ENCODE data around the gene CLDND1. TPM values are rescaled to one million over a fixed set of nuclear protein-coding genes. Genes with fewer than 3 reads are reported as not detected.

CLDND1 gene
- total and polyA plus RNA-seq, 2 of the 4 experiments (the other 2 are of a cell fraction): 75.8 to 78.3 TPM

DNA sequence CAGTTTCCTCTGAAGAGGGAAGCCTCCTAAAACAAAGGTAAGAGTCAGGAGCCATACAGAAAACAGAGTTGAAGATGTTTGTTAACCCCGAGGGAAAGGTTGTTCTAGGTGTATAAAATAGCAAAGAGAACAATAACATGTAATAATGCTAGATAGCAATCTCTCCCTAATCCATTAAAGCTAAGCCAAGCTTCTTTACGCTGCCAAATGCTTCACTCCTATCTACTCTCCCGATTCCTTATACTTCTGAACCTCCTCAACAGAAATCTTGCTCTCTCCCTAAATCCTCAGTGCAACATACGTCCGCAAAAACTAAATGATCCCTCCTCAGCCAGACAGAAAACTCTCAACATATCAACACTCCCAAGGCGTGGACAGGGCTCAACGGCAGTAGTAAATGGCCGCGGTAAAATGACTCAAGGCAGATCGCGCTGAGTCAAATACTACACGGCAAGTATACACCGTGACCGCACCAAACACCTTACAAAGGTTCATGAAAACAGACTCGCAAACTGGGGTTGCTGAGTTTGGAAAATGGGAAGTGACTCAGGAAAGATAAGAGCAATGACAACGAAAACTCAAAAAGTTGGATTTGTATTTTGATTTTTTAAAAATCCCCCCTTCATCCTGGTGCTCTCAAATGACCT, 682 bp downstream of the CLDND1 start (continued):
- no peak for TF ChIP-seq CTCF (conservative IDR thresholded peaks at IDR 0.05; ENCODE audit: low read depth, low read length)

DNA sequence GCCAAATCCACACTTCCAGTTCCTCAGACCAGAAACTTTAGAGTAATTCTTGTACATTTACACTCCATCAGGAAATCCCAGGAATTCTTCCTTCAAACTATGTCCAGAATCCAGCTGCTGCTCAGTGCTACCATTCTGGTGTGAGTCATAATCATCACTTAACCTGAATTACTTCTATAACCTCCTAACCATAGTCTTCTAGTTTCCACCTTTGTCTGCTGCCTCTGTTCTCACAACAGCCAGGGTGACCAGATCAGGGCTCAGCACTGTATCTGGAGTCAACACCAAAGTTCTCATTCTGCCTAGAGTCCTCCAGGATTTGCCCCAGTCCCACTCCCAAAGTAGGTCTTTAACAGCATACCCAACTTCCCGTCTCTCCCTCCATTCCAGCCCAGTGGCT, 3.4 kb downstream of the CLDND1 start:
- no peak overlapping the region for H2AK9ac ChIP-seq (replicated peaks; ENCODE audit: low read depth, low read length, poor library complexity)
- H2AK5ac ChIP-seq (ENCODE audit: low read depth, low read length): no peak overlapping the region
- intact Hi-C loops (cut with micrococcal nuclease) (no loop called here), in situ Hi-C loops (cut with MboI; ENCODE audit: low sequenced_read_pairs) (no loop called here), dilution Hi-C loops (cut with HindIII; ENCODE audit: low sequenced_read_pairs, unreplicated experiment) (no loop called here)
- TF ChIP-seq NFE2L2 (IDR thresholded peaks at IDR 0.05; ENCODE audit: low read depth, low read length) (no peak), MAFK (IDR thresholded peaks at IDR 0.05; ENCODE audit: low read depth, low read length) (no peak), CEBPB (IDR thresholded peaks at IDR 0.05; ENCODE audit: low read depth, low read length) (no peak), CHD1 (IDR thresholded peaks at IDR 0.05; ENCODE audit: low read depth, low read length) (no peak), SMC3 (IDR thresholded peaks at IDR 0.05; ENCODE audit: low read depth, low read length) (no peak), RCOR1 (IDR thresholded peaks at IDR 0.05; ENCODE audit: insufficient replicate concordance, low read length) (no peak)
- POLR2A ChIA-PET (ENCODE audit: unreplicated experiment): no interaction called here
- BruUV-seq (replicated peaks): no TSS peak
- no peak overlapping the region for H4K5ac ChIP-seq (ENCODE audit: low read depth, low read length)
- peaks cover 2% of the 10 kb centered on the region; the same call in 1 of the 2 replicates for H3K4me1 ChIP-seq (ENCODE audit: control insufficient read depth, insufficient read depth, low read length)
- H3K9me3 ChIP-seq (ENCODE audit: control insufficient read depth, insufficient read depth, low read length): no peaks in the 10 kb centered on the region
- no peaks in the 10 kb centered on the region for H3K27me3 ChIP-seq (ENCODE audit: control insufficient read depth, insufficient read depth, low read length)
- H2BK20ac ChIP-seq (ENCODE audit: low read depth, low read length): no peak overlapping the region
- peaks cover 9% of the 10 kb centered on the region for H3K36me3 ChIP-seq (ENCODE audit: control insufficient read depth, insufficient read depth, low read length)
- no peak overlapping the region for H3K9ac ChIP-seq (ENCODE audit: low read depth, low read length)
- H3K9me1 ChIP-seq (ENCODE audit: insufficient read depth, low read length): no peaks in the 10 kb centered on the region
- no peak for ATAC-seq (ENCODE audit: low read depth)
- no peak overlapping the region for H4K8ac ChIP-seq (ENCODE audit: low read depth in 2 of 2, low read length in 2 of 2)
- H3K23ac ChIP-seq (ENCODE audit: low read depth, low read length): no peak overlapping the region
- peak; percentile 35 for DNase-seq
- H3K56ac ChIP-seq (ENCODE audit: extremely low read depth, insufficient read depth, low read length): no peak overlapping the region
- no peak overlapping the region for H3K14ac ChIP-seq (replicated peaks; ENCODE audit: low read depth, low read length)
- H3K4ac ChIP-seq (ENCODE audit: low read depth, low read length): no peak overlapping the region
- WGBS, 2 experiments (ENCODE audit: extremely low coverage in 2 of 2, insufficient read length in 1 of 2): no CpG with 5 or more reads among the region's 1 CpG
- no peak overlapping the region for H2BK5ac ChIP-seq (ENCODE audit: low read depth, low read length, poor library complexity, severe bottlenecking)
- no peak overlapping the region for H3K18ac ChIP-seq (ENCODE audit: low read depth, low read length)
- no peak overlapping the region for H3K27ac ChIP-seq (ENCODE audit: insufficient read depth, low read length)
- no peak overlapping the region for H2BK120ac ChIP-seq (ENCODE audit: low read depth, low read length)
- peaks cover 24 to 25% of the 10 kb centered on the region in 2 experiments for H3K79me1 ChIP-seq (ENCODE audit: low read depth in 1 of 2, low read length in 2 of 2)
- H2BK15ac ChIP-seq (ENCODE audit: low read depth, low read length): no peak overlapping the region
- no peak overlapping the region for H4K91ac ChIP-seq (ENCODE audit: insufficient read depth, low read depth, low read length)
- CTCF ChIA-PET: no interaction called here
- peaks cover 5% of the 10 kb centered on the region; the same call in 1 of the 2 replicates for H4K20me1 ChIP-seq (ENCODE audit: insufficient read depth, low read length)
- no peak overlapping the region for H2AFZ ChIP-seq (replicated peaks; ENCODE audit: low read length, poor library complexity)
- no peak overlapping the region for H3K4me3 ChIP-seq (ENCODE audit: insufficient read depth, low read depth, low read length)
- H3K4me2 ChIP-seq (ENCODE audit: low read depth, low read length): no peak overlapping the region

Data from IMR-90 (cell line).